ENCODE data around the gene TUT4. TPM values are rescaled to one million over a fixed set of nuclear protein-coding genes. Genes with fewer than 3 reads are reported as not detected.

Gene TUT4
- total and polyA plus RNA-seq, 2 experiments from 2014 or later = 69.9 to 116 TPM

DNA sequence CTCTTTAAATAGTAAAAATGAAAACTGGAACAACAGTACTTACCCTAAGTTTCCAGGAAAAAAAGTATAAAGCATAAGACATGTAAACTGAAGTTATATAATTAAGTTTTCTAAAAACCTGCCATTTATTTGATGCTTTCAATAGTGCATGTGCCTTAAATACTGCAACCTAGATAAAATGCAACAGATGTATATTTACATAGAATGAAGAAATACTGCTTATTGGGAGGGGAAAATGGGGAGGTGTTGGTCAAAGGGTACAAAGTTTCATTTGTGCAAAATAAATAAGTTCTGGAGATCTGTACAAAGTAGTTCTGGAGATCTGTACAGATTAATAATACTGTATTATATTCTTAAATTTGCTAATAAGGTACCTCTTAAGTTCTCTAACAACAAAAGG lies 79.9 kb downstream of the TUT4 start (continued):
- TF ChIP-seq, protein P1, sequence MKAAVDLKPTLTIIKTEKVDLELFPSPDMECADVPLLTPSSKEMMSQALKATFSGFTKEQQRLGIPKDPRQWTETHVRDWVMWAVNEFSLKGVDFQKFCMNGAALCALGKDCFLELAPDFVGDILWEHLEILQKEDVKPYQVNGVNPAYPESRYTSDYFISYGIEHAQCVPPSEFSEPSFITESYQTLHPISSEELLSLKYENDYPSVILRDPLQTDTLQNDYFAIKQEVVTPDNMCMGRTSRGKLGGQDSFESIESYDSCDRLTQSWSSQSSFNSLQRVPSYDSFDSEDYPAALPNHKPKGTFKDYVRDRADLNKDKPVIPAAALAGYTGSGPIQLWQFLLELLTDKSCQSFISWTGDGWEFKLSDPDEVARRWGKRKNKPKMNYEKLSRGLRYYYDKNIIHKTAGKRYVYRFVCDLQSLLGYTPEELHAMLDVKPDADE (IDR thresholded peaks at IDR 0.05) = no peak
- no peak for TF ChIP-seq JUNB (IDR thresholded peaks at IDR 0.05; ENCODE audit: unreplicated experiment)
- TF ChIP-seq, protein P2, sequence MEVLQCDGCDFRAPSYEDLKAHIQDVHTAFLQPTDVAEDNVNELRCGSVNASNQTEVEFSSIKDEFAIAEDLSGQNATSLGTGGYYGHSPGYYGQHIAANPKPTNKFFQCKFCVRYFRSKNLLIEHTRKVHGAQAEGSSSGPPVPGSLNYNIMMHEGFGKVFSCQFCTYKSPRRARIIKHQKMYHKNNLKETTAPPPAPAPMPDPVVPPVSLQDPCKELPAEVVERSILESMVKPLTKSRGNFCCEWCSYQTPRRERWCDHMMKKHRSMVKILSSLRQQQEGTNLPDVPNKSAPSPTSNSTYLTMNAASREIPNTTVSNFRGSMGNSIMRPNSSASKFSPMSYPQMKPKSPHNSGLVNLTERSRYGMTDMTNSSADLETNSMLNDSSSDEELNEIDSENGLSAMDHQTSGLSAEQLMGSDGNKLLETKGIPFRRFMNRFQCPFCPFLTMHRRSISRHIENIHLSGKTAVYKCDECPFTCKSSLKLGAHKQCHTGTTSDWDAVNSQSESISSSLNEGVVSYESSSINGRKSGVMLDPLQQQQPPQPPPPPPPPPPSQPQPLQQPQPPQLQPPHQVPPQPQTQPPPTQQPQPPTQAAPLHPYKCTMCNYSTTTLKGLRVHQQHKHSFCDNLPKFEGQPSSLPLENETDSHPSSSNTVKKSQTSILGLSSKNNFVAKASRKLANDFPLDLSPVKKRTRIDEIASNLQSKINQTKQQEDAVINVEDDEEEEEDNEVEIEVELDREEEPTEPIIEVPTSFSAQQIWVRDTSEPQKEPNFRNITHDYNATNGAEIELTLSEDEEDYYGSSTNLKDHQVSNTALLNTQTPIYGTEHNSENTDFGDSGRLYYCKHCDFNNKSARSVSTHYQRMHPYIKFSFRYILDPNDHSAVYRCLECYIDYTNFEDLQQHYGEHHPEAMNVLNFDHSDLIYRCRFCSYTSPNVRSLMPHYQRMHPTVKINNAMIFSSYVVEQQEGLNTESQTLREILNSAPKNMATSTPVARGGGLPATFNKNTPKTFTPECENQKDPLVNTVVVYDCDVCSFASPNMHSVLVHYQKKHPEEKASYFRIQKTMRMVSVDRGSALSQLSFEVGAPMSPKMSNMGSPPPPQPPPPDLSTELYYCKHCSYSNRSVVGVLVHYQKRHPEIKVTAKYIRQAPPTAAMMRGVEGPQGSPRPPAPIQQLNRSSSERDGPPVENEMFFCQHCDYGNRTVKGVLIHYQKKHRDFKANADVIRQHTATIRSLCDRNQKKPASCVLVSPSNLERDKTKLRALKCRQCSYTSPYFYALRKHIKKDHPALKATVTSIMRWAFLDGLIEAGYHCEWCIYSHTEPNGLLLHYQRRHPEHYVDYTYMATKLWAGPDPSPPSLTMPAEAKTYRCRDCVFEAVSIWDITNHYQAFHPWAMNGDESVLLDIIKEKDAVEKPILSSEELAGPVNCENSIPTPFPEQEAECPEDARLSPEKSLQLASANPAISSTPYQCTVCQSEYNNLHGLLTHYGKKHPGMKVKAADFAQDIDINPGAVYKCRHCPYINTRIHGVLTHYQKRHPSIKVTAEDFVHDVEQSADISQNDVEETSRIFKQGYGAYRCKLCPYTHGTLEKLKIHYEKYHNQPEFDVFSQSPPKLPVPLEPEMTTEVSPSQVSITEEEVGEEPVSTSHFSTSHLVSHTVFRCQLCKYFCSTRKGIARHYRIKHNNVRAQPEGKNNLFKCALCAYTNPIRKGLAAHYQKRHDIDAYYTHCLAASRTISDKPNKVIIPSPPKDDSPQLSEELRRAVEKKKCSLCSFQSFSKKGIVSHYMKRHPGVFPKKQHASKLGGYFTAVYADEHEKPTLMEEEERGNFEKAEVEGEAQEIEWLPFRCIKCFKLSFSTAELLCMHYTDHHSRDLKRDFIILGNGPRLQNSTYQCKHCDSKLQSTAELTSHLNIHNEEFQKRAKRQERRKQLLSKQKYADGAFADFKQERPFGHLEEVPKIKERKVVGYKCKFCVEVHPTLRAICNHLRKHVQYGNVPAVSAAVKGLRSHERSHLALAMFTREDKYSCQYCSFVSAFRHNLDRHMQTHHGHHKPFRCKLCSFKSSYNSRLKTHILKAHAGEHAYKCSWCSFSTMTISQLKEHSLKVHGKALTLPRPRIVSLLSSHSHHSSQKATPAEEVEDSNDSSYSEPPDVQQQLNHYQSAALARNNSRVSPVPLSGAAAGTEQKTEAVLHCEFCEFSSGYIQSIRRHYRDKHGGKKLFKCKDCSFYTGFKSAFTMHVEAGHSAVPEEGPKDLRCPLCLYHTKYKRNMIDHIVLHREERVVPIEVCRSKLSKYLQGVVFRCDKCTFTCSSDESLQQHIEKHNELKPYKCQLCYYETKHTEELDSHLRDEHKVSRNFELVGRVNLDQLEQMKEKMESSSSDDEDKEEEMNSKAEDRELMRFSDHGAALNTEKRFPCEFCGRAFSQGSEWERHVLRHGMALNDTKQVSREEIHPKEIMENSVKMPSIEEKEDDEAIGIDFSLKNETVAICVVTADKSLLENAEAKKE (CRISPR knock-in tag; IDR thresholded peaks at IDR 0.05) = no peak

DNA sequence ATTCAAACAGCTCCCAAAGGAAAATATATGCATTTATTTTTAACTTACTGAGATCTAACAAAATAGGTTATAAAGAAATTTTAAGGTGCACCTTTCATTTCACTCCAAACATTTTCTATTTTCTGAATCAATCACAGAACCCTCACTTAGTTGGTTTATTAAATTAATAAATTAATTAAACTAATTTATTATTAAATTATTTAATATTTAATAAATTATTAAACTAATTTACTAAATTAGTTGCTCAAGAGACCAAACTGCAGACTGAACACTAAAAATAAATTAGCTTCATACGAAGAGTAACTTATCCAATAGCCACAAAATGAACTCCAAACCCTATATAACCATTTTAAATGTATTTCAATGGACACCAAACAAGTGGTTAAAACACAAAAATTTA lies 80.5 kb downstream of the TUT4 start:
- DNase-seq (ENCODE audit: low spot score) (no peak), ATAC-seq (no peak)
- no peaks in the 10 kb centered on the region for H3K4me1 Mint-ChIP-seq
- no peak overlapping the region for H3K4me2 ChIP-seq
- TF ChIP-seq EZH2 (IDR thresholded peaks at IDR 0.05; ENCODE audit: low read depth, unreplicated experiment) = no peak
- TF ChIP-seq, protein P2 (CRISPR knock-in tag; IDR thresholded peaks at IDR 0.05) = no peak
- H3K36me3 Mint-ChIP-seq (ENCODE audit: low read depth) = peaks cover 9% of the 10 kb centered on the region; the same call in 2 of the 3 replicates
- H3K27ac Mint-ChIP-seq = no peak overlapping the region
- no peaks in the 10 kb centered on the region for H3K9me3 Mint-ChIP-seq
- H3K4me3 ChIP-seq = no peak overlapping the region
- no peak overlapping the region for H3K4me3 Mint-ChIP-seq
- no peaks in the 10 kb centered on the region for H4K20me1 ChIP-seq (replicated peaks; ENCODE audit: insufficient read depth)
- no peaks in the 10 kb centered on the region for H3K79me2 ChIP-seq (replicated peaks; ENCODE audit: insufficient read depth)
- H3F3A ChIP-seq (replicated peaks; ENCODE audit: low read depth) = no peaks in the 10 kb centered on the region
- H3K36me3 ChIP-seq (ENCODE audit: insufficient read depth) = 0 out of 2 replicates have a peak, but pooled peaks cover 4% of the 10 kb centered on the region
- no peaks in the 10 kb centered on the region for H3K9me2 ChIP-seq (ENCODE audit: insufficient read depth)
- no peak overlapping the region for H3K27ac ChIP-seq (ENCODE audit: low read depth)
- H3K27me3 ChIP-seq (ENCODE audit: insufficient read depth) = no peaks in the 10 kb centered on the region
- no peaks in the 10 kb centered on the region for H3K27me3 Mint-ChIP-seq (ENCODE audit: insufficient read depth, low read depth, poor library complexity)
- H3K4me1 ChIP-seq (ENCODE audit: insufficient read depth) = no peaks in the 10 kb centered on the region
- H2AFZ ChIP-seq = no peak overlapping the region

Measured in GM23338 (cell line).